MM.1S (cell line): ENCODE results near the gene PRKCH.

Experiments used
- DNase-seq: peaks from one replicate; pipeline ENCODE4 v3.0.0-alpha.2; 2015
- H2AFZ ChIP-seq: fragments of 300-600 bp; sonication (generic); 2 replicates; pipeline ENCODE4 v1.6.0; 2016; ENCODE audit warnings: antibody characterized with exemption, low read length
- H3F3A ChIP-seq: fragments of 300-600 bp; sonication (generic); 2 replicates; pipeline ENCODE4 v1.6.1; 2016; ENCODE audit warnings: mild to moderate bottlenecking, antibody characterized with exemption, low read length, moderate library complexity, mixed read lengths; ENCODE audit not compliant: insufficient read depth
- H3K27ac ChIP-seq: fragments of 300-600 bp; sonication (generic); 2 replicates; pipeline ENCODE4 v1.5.1; 2016; ENCODE audit warnings: mild to moderate bottlenecking, low read length
- H3K27me3 ChIP-seq: fragments of 300-600 bp; sonication (generic); replicated peaks from 2 replicates; pipeline ENCODE4 v1.6.0; 2016; ENCODE audit warnings: low read length; ENCODE audit not compliant: insufficient read depth
- H3K36me3 ChIP-seq: fragments of 300-600 bp; sonication (generic); replicated peaks from 2 replicates; pipeline ENCODE4 v1.6.1; 2016; ENCODE audit warnings: mild to moderate bottlenecking, low read length, mixed read lengths; ENCODE audit not compliant: insufficient read depth
- H3K4me1 ChIP-seq: fragments of 300-600 bp; sonication (generic); 2 replicates; pipeline ENCODE4 v1.6.1; 2016; ENCODE audit warnings: low read length, mixed read lengths
- H3K4me2 ChIP-seq: fragments of 300-600 bp; sonication (generic); 2 replicates; pipeline ENCODE4 v1.6.0; 2016; ENCODE audit warnings: low read depth, low read length
- H3K4me3 ChIP-seq: fragments of 300-600 bp; sonication (generic); 2 replicates; pipeline ENCODE4 v1.5.1; 2016; ENCODE audit warnings: low read length, mixed read lengths
- H3K79me2 ChIP-seq: fragments of 300-600 bp; sonication (generic); 2 replicates; pipeline ENCODE4 v1.6.1; 2016; ENCODE audit warnings: mixed run types, low read length, mixed read lengths
- H3K9ac ChIP-seq: fragments of 300-600 bp; sonication (generic); 2 replicates; pipeline ENCODE4 v1.6.1; 2016; ENCODE audit warnings: low read length, mixed read lengths
- H3K9me2 ChIP-seq: fragments of 300-600 bp; sonication (generic); replicated peaks from 2 replicates; pipeline ENCODE4 v1.6.1; 2016; ENCODE audit warnings: mild to moderate bottlenecking, low read length, mixed read lengths; ENCODE audit not compliant: insufficient read depth
- H3K9me3 ChIP-seq: fragments of 300-600 bp; sonication (generic); replicated peaks from 2 replicates; pipeline ENCODE4 v1.6.1; 2016; ENCODE audit warnings: mild to moderate bottlenecking, low read length, mixed read lengths; ENCODE audit not compliant: insufficient read depth
- H4K20me1 ChIP-seq: fragments of 300-600 bp; sonication (generic); 2 replicates; pipeline ENCODE4 v1.6.1; 2016; ENCODE audit warnings: mild to moderate bottlenecking, low read length, moderate library complexity, mixed read lengths; ENCODE audit not compliant: insufficient read depth
- EZH2 ChIP-seq: fragments of 300-600 bp; sonication (generic); optimal IDR thresholded peaks from 2 replicates; pipeline ENCODE3; 2017; ENCODE audit warnings: low read depth, mild to moderate bottlenecking, antibody characterized with exemption, low read length, mixed read lengths
- EZH2phosphoT487 ChIP-seq: fragments of 300-600 bp; sonication (generic); IDR thresholded peaks from 2 replicates; pipeline ENCODE4 v1.6.1; 2018; ENCODE audit warnings: antibody characterized with exemption, low read length
- TF ChIP-seq, protein P1 (sequence below): fragments of 300-600 bp; sonication (generic); IDR thresholded peaks from 2 replicates; pipeline ENCODE4 v1.5.1; 2016; ENCODE audit warnings: antibody characterized with exemption, low read length, mixed read lengths

PRKCH gene

DNA sequence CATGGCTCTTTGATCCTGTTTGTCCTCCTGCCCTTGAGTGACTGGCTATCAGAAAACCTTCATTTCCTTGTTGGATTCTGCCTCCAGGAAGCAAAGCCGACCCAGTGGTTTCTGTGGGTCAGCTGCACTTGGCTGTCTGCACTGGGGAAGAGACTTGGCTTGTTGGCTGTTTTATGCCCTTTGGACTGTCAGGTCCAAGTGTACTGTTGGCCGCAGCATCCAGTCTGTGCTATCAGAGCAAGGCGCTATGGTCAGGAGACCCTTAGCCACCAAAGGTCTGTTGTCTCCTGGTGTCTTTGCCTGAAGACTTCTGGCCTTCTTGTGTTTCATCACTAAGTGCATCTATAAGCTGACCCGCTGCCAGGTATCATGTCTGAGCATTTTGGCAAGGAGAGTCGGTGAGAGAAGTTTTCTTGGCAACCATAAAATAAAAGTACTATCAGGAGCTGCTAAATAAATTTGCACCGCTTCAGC lies 196.6 kb downstream of the PRKCH start:
- no peak overlapping the region for H3K27ac ChIP-seq
- H3K4me3 ChIP-seq = no peak overlapping the region
- DNase-seq = no peak
- TF ChIP-seq, protein P1, sequence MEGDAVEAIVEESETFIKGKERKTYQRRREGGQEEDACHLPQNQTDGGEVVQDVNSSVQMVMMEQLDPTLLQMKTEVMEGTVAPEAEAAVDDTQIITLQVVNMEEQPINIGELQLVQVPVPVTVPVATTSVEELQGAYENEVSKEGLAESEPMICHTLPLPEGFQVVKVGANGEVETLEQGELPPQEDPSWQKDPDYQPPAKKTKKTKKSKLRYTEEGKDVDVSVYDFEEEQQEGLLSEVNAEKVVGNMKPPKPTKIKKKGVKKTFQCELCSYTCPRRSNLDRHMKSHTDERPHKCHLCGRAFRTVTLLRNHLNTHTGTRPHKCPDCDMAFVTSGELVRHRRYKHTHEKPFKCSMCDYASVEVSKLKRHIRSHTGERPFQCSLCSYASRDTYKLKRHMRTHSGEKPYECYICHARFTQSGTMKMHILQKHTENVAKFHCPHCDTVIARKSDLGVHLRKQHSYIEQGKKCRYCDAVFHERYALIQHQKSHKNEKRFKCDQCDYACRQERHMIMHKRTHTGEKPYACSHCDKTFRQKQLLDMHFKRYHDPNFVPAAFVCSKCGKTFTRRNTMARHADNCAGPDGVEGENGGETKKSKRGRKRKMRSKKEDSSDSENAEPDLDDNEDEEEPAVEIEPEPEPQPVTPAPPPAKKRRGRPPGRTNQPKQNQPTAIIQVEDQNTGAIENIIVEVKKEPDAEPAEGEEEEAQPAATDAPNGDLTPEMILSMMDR = no peak
- TF ChIP-seq EZH2phosphoT487 (no peak), EZH2 (no peak)
- H3K9me2 ChIP-seq = no peaks in the 10 kb centered on the region
- H3F3A ChIP-seq = no peaks in the 10 kb centered on the region
- no peaks in the 10 kb centered on the region for H3K9me3 ChIP-seq
- no peak overlapping the region for H3K9ac ChIP-seq
- no peak overlapping the region for H3K4me2 ChIP-seq
- no peaks in the 10 kb centered on the region for H3K79me2 ChIP-seq
- H3K36me3 ChIP-seq = no peaks in the 10 kb centered on the region
- H3K27me3 ChIP-seq = no peaks in the 10 kb centered on the region
- no peak overlapping the region for H2AFZ ChIP-seq
- H4K20me1 ChIP-seq = no peaks in the 10 kb centered on the region
- H3K4me1 ChIP-seq = no peaks in the 10 kb centered on the region

GRCh38 chr14:61518403-61518802 lies 197.0 kb downstream of the PRKCH start:
- Histone ChIP-seq H2AFZ (no peak overlapping the region), H3F3A (no peaks in the 10 kb centered on the region), H3K9ac (no peak overlapping the region), H3K9me2 (no peaks in the 10 kb centered on the region), H3K27me3 (no peaks in the 10 kb centered on the region), H3K36me3 (no peaks in the 10 kb centered on the region), H3K4me1 (no peaks in the 10 kb centered on the region), H3K79me2 (no peaks in the 10 kb centered on the region), H3K4me2 (no peak overlapping the region), H3K4me3 (no peak overlapping the region), H3K27ac (no peak overlapping the region), H4K20me1 (no peaks in the 10 kb centered on the region), H3K9me3 (no peaks in the 10 kb centered on the region)
- TF ChIP-seq, protein P1 = no peak
- TF ChIP-seq EZH2 = no peak
- TF ChIP-seq EZH2phosphoT487 = no peak
- no peak for DNase-seq

GRCh38 chr14:61519106-61519505 lies 197.7 kb downstream of the PRKCH start:
- H3K4me2 ChIP-seq = no peak overlapping the region
- no peak overlapping the region for H3K9ac ChIP-seq
- DNase-seq = no peak
- no peaks in the 10 kb centered on the region for H3F3A ChIP-seq
- H3K27me3 ChIP-seq = no peaks in the 10 kb centered on the region
- no peaks in the 10 kb centered on the region for H3K79me2 ChIP-seq
- no peak overlapping the region for H3K4me3 ChIP-seq
- H3K4me1 ChIP-seq = no peaks in the 10 kb centered on the region
- H3K36me3 ChIP-seq = no peaks in the 10 kb centered on the region
- H3K9me2 ChIP-seq = no peaks in the 10 kb centered on the region
- H3K27ac ChIP-seq = no peak overlapping the region
- no peak for TF ChIP-seq EZH2phosphoT487
- TF ChIP-seq, protein P1 = no peak
- no peak overlapping the region for H2AFZ ChIP-seq
- no peaks in the 10 kb centered on the region for H3K9me3 ChIP-seq
- no peaks in the 10 kb centered on the region for H4K20me1 ChIP-seq

GRCh38 chr14:61519735-61520134 lies 198.4 kb downstream of the PRKCH start:
- H3K4me3 ChIP-seq = no peak overlapping the region
- no peak overlapping the region for H2AFZ ChIP-seq
- no peak for DNase-seq
- H4K20me1 ChIP-seq = no peaks in the 10 kb centered on the region
- H3K27me3 ChIP-seq = no peaks in the 10 kb centered on the region
- TF ChIP-seq, protein P1 = no peak
- TF ChIP-seq EZH2phosphoT487 (no peak), EZH2 (no peak)
- H3K9me2 ChIP-seq = no peaks in the 10 kb centered on the region
- no peaks in the 10 kb centered on the region for H3K36me3 ChIP-seq
- H3K4me2 ChIP-seq = no peak overlapping the region
- H3K9me3 ChIP-seq = no peaks in the 10 kb centered on the region
- no peaks in the 10 kb centered on the region for H3K79me2 ChIP-seq
- no peak overlapping the region for H3K27ac ChIP-seq
- H3K9ac ChIP-seq = no peak overlapping the region
- H3K4me1 ChIP-seq = peaks cover 3% of the 10 kb centered on the region
- H3F3A ChIP-seq = no peaks in the 10 kb centered on the region
